MCF 10A (cell line): Measurements from ENCODE around the gene ATP6V1B1. TPM values are rescaled to one million over a fixed set of nuclear protein-coding genes. Genes with fewer than 3 reads are reported as not detected.

Source experiments
- BruUV-seq: library from RNA; stranded (reverse); fragments of 400-500 nt; replicated peaks from 2 replicates; lab custom pipeline; 2021; lab: Mats Ljungman, UMichigan
- CTCF ChIA-PET: fragments of 300-600 bp; sonication (Branson Sonifier 250); formaldehyde crosslinking; extraction: SDS; loops from one replicate; lab custom pipeline; 2021; ENCODE audit warnings: antibody characterized with exemption, inconsistent platforms; lab: Yijun Ruan, JAX
- POLR2A ChIA-PET: fragments of 300-600, 350-650 bp; sonication (Branson Sonifier 250); formaldehyde crosslinking; extraction: SDS; loops from one replicate; lab custom pipeline; 2020; ENCODE audit warnings: antibody characterized with exemption, inconsistent platforms; lab: Yijun Ruan, JAX
- DNase-seq: peaks from one replicate; pipeline ENCODE4 v3.0.0-alpha.2; 2018; ENCODE audit not compliant: unreplicated experiment
- H3K27ac Mint-ChIP-seq: one replicate; pipeline ENCODE4 v1.8.0; 2022; ENCODE audit warnings: mild to moderate bottlenecking, low read depth, mixed read lengths; ENCODE audit not compliant: unreplicated experiment
- H3K27me3 Mint-ChIP-seq: one replicate; pipeline ENCODE4 v1.8.0; 2022; ENCODE audit warnings: mixed read lengths; ENCODE audit not compliant: insufficient read depth, unreplicated experiment
- H3K36me3 Mint-ChIP-seq: one replicate; pipeline ENCODE4 v1.8.0; 2022; ENCODE audit warnings: mild to moderate bottlenecking, moderate library complexity, mixed read lengths; ENCODE audit not compliant: insufficient read depth, unreplicated experiment
- H3K4me1 Mint-ChIP-seq: one replicate; pipeline ENCODE4 v1.8.0; 2022; ENCODE audit warnings: mixed read lengths; ENCODE audit not compliant: insufficient read depth, unreplicated experiment
- H3K4me3 Mint-ChIP-seq: one replicate; pipeline ENCODE4 v1.8.0; 2022; ENCODE audit warnings: mild to moderate bottlenecking, moderate library complexity, mixed read lengths; ENCODE audit not compliant: unreplicated experiment
- H3K9me3 Mint-ChIP-seq: one replicate; pipeline ENCODE4 v1.8.0; 2022; ENCODE audit warnings: mixed read lengths; ENCODE audit not compliant: unreplicated experiment
- intact Hi-C: fragments of 100-400 bp; cut with micrococcal nuclease; formaldehyde crosslinking; loops from 2 replicates; pipeline ENCODE4 v1.14.1; 2022
- total RNA-seq: library from RNA; stranded (reverse); gene quantifications from 2 replicates; pipeline ENCODE4 v1.2.3, GENCODE V29; 2022
- TF ChIP-seq, protein P1 (sequence below): fragments of 200-600 bp; IDR thresholded peaks from one replicate; pipeline ENCODE4 v1.8.0; 2022; ENCODE audit warnings: antibody characterized with exemption, mild to moderate bottlenecking; ENCODE audit not compliant: unreplicated experiment

ATP6V1B1 gene
- total RNA-seq, 1 experiment from 2014 or later: not detected

DNA sequence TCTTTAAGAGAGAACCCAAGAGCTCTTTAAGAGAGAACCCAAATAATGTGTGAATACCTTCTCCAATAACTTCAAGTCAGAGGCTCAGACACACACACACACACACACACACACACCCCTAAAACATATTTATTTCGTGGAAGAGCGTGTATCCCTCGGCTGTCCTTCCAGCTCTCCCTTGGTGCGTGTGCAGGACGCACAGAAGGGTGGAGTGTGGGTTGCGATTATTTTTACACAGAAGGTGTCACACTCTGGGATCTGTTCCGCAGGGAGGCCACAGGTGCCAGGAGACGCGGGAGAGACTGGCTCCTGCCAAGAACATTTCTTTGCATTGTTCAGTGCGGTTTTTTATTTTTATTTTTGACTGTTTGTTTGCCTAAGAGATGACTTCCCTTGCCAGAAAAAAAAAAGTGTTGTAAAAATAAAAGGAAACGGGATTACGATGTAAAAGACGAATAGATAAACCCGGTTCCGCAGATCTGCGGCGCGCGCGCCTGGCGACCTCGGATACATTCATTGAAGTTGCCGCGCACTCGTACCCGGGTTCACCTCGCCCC, 47.3 kb upstream of the ATP6V1B1 start:
- Mint-ChIP-seq H3K9me3 (no peaks in the 10 kb centered on the region), H3K4me3 (no peak overlapping the region), H3K4me1 (no peaks in the 10 kb centered on the region), H3K27ac (no peak overlapping the region), H3K36me3 (no peaks in the 10 kb centered on the region), H3K27me3 (peaks cover 66% of the 10 kb centered on the region)
- TF ChIP-seq, protein P1, sequence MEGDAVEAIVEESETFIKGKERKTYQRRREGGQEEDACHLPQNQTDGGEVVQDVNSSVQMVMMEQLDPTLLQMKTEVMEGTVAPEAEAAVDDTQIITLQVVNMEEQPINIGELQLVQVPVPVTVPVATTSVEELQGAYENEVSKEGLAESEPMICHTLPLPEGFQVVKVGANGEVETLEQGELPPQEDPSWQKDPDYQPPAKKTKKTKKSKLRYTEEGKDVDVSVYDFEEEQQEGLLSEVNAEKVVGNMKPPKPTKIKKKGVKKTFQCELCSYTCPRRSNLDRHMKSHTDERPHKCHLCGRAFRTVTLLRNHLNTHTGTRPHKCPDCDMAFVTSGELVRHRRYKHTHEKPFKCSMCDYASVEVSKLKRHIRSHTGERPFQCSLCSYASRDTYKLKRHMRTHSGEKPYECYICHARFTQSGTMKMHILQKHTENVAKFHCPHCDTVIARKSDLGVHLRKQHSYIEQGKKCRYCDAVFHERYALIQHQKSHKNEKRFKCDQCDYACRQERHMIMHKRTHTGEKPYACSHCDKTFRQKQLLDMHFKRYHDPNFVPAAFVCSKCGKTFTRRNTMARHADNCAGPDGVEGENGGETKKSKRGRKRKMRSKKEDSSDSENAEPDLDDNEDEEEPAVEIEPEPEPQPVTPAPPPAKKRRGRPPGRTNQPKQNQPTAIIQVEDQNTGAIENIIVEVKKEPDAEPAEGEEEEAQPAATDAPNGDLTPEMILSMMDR: no peak
- CTCF ChIA-PET: no interaction called here
- POLR2A ChIA-PET: interaction anchor here (0.6 kb wide), 1 partner anchor 60 kb away, joined by 3 read pairs; no protein-coding TSS in a partner anchor
- no peak for DNase-seq
- intact Hi-C loops: no loop called here
- BruUV-seq: no TSS peak

DNA sequence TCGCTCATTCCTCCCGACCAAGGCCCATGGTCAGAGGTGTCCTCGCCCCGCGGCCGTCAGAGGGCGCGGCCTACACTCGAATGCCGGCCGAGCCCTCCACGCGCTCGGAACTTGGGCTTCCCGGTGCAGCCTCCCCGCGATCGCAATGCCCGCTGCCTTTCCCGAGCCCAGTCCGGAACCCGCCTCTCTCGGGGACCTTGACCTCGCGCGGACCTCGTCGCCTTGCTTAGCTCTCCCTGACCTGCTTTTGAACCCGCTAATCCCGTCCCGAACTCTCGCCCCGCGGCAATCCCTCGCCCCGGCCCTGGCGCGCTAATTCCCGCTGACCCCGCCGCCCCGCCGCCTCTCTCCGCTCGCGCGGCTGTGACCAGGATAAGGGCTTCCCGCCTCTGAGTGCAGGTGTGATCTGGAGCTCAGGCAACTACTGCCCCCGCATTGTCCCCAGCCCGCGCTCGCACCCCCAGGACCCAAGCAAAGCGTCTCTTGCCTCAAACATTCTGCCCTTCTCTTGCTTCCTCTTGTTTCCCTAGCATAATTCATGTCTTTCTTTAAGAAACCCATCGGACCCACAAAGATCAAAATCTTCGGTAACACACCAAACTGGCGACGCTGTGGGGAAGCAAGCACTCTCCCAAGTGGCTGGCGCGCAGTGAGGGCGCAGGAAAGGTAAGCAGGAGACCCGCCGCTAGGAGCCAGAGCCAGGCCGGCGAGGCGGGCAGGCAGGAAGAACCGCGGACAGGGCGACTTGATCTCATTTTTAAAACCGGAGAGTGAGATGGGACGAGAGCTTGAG, 46.6 kb upstream of the ATP6V1B1 start:
- TF ChIP-seq, protein P1: no peak
- ChIA-PET CTCF (interaction anchor here (0.6 kb wide), 1 partner anchor 60 kb away, joined by 3 read pairs; no protein-coding TSS in a partner anchor), POLR2A (no interaction called here)
- Mint-ChIP-seq H3K4me1 (no peaks in the 10 kb centered on the region), H3K36me3 (no peaks in the 10 kb centered on the region), H3K9me3 (no peaks in the 10 kb centered on the region), H3K27ac (no peak overlapping the region), H3K27me3 (peaks cover 65% of the 10 kb centered on the region), H3K4me3 (no peak overlapping the region)
- BruUV-seq: no TSS peak
- intact Hi-C loops: no loop called here
- no peak for DNase-seq

DNA sequence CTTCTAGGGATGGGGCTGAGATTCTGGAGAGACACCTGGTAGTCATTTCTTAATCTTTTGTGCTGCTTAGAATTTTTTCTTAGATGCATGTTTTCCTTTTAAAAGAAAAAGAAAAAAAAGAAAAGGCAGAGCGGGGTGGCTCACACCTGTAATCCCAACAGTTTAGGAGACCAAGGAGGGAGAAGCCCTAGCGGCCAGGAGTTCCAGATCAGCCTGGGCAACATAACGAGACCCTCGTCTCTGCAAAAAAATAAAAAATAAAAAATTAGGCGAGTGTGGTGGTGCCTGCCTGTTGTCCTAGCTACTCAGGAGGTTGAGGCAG, 46.0 kb upstream of the ATP6V1B1 start:
- POLR2A ChIA-PET: no interaction called here
- Mint-ChIP-seq H3K4me1 (no peaks in the 10 kb centered on the region), H3K4me3 (no peak overlapping the region)

More for the DNA sequence above, 46.0 kb upstream of the ATP6V1B1 start:
- H3K36me3 Mint-ChIP-seq: no peaks in the 10 kb centered on the region
- TF ChIP-seq, protein P1: no peak
- H3K9me3 Mint-ChIP-seq: no peaks in the 10 kb centered on the region
- CTCF ChIA-PET: interaction anchor here (0.6 kb wide), 1 partner anchor 59 kb away, joined by 3 read pairs; no protein-coding TSS in a partner anchor
- H3K27ac Mint-ChIP-seq: no peak overlapping the region
- intact Hi-C loops: no loop called here
- peaks cover 60% of the 10 kb centered on the region for H3K27me3 Mint-ChIP-seq
- BruUV-seq: no TSS peak
- no peak for DNase-seq
